Progenitor cell of endocrine pancreas (in vitro differentiated cells): ENCODE measurements around the gene SRXN1. TPM values are rescaled to one million over a fixed set of nuclear protein-coding genes. Genes with fewer than 3 reads are reported as not detected.

ENCODE experiments used
- DNase-seq: peaks from one replicate; pipeline ENCODE4 v3.0.0; 2021; ENCODE audit warnings: low spot score; ENCODE audit not compliant: unreplicated experiment
- H3K27ac Mint-ChIP-seq: 2 replicates; pipeline ENCODE4 v1.8.0; 2021; ENCODE audit warnings: mild to moderate bottlenecking, moderate library complexity, mixed read lengths
- H3K27me3 Mint-ChIP-seq: 2 replicates; pipeline ENCODE4 v1.8.0; 2021; ENCODE audit warnings: mixed read lengths
- H3K36me3 Mint-ChIP-seq: 2 replicates; pipeline ENCODE4 v1.8.0; 2022; ENCODE audit warnings: mixed read lengths; ENCODE audit not compliant: insufficient read depth
- H3K4me1 Mint-ChIP-seq: 2 replicates; pipeline ENCODE4 v1.8.0; 2021; ENCODE audit warnings: low read depth, mixed read lengths
- H3K4me3 Mint-ChIP-seq: 2 replicates; pipeline ENCODE4 v1.8.0; 2021; ENCODE audit warnings: low read depth, mild to moderate bottlenecking, moderate library complexity, mixed read lengths
- H3K9me3 Mint-ChIP-seq: 2 replicates; pipeline ENCODE4 v1.8.0; 2021; ENCODE audit warnings: low read depth, mixed read lengths
- total RNA-seq: library from RNA; stranded (reverse); gene quantifications from 2 replicates; pipeline ENCODE4 v1.2.1, GENCODE V29; 2021
- TF ChIP-seq, protein P1 (sequence below): fragments of 200-600 bp; sonication (generic); IDR thresholded peaks from one replicate; pipeline ENCODE4 v1.5.0; 2021; ENCODE audit warnings: antibody characterized with exemption, mild to moderate bottlenecking; ENCODE audit not compliant: unreplicated experiment

SRXN1 gene
- total RNA-seq, 1 donor from 2014 or later, result 12.0 TPM

DNA sequence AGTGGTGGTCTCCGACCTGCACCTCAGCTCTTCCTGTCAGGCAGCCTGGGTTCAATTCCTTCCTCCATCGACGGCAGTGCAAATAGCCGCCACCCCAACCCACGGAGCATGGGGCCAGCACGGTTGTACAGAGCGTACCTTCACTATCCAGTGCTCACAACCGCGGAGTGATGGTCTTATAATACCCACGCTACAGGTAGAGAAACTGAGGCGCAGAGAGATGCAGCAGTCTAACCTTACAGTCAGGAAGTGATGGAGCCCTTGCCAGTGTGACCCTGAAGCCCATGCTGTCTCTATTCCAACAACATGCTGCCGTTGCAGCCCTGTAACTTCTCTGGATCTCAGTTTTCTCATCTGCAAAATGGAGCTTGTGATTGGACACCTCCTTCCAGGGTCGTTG is 11.6 kb upstream of the SRXN1 start:
- Mint-ChIP-seq H3K4me3 (no peak overlapping the region), H3K27me3 (peaks cover 58% of the 10 kb centered on the region), H3K27ac (no peak overlapping the region)

DNA sequence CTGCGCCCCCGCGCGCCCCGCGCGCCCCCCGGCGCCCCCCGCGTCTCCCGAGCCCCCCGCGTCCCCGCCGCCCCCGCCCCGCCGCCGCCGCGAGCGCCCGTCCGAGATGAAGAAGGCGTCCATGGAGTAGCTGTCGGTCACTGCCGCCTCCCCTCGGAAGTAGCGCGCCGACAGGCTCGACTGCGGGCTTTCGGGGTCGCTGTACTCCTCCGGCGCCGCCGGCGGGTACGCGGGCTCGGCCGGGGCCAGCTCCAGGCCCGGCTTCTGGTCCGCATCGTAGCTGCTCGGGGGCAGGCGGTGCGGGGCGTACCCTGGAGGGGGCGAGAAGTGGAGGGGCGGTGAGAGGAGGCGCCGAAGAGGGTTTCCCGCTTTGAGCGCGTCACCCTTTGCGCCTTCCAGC is 11.2 kb upstream of the SRXN1 start:
- Mint-ChIP-seq H3K27me3 (peaks cover 63% of the 10 kb centered on the region), H3K36me3 (no peaks in the 10 kb centered on the region), H3K9me3 (no peaks in the 10 kb centered on the region), H3K4me3 (no peak overlapping the region), H3K4me1 (peaks cover 2% of the 10 kb centered on the region), H3K27ac (no peak overlapping the region)
- no peak for DNase-seq
- TF ChIP-seq, protein P1, sequence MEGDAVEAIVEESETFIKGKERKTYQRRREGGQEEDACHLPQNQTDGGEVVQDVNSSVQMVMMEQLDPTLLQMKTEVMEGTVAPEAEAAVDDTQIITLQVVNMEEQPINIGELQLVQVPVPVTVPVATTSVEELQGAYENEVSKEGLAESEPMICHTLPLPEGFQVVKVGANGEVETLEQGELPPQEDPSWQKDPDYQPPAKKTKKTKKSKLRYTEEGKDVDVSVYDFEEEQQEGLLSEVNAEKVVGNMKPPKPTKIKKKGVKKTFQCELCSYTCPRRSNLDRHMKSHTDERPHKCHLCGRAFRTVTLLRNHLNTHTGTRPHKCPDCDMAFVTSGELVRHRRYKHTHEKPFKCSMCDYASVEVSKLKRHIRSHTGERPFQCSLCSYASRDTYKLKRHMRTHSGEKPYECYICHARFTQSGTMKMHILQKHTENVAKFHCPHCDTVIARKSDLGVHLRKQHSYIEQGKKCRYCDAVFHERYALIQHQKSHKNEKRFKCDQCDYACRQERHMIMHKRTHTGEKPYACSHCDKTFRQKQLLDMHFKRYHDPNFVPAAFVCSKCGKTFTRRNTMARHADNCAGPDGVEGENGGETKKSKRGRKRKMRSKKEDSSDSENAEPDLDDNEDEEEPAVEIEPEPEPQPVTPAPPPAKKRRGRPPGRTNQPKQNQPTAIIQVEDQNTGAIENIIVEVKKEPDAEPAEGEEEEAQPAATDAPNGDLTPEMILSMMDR, result no peak

More for the DNA sequence above, 11.6 kb upstream of the SRXN1 start:
- TF ChIP-seq, protein P1, result no peak
- H3K4me1 Mint-ChIP-seq, result peaks cover 2% of the 10 kb centered on the region
- no peaks in the 10 kb centered on the region for H3K9me3 Mint-ChIP-seq
- H3K36me3 Mint-ChIP-seq, result no peaks in the 10 kb centered on the region
- no peak for DNase-seq

DNA sequence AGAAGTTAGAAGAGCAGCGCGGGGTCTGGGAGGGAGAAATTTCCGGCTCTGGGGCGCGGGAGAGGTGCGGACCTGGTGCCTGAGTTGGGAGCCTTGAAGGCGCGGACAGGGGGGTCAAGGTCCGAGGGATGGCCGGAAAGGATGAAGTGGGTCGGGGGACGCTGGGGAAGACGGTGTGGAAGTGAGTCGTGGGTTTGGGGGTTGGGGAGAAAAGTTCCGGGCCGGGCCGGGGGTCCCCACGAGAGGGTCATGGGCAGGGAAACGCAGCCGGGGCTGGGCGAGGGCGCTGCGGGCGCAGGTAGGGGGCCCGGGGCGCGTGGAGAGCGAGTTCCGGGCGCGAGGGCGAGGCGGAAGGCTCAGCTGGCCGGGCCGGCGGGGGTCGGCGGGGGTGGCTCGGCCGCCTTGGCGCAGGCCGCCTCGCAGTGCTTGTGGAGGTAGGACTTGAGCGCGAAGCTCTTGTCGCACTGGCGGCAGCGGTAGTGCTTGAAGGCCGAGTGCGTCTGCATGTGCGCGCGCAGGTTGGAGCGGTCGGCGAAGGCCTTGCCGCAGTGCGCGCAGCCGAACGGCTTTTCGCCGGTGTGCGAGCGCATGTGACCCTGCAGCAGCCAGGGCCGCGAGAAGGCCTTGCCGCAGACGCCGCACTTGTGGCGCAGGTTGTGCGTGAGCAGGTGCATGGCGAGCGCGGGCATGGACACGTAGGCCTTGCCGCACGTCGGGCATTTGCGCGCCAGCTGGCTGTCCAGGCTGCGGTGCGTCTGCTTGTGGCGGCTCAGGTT is 10.5 kb upstream of the SRXN1 start:
- no peak overlapping the region for H3K27ac Mint-ChIP-seq
- H3K9me3 Mint-ChIP-seq, result no peaks in the 10 kb centered on the region
- H3K27me3 Mint-ChIP-seq, result peaks cover 67% of the 10 kb centered on the region
- H3K4me1 Mint-ChIP-seq, result peaks cover 2% of the 10 kb centered on the region
- H3K36me3 Mint-ChIP-seq, result no peaks in the 10 kb centered on the region
- TF ChIP-seq, protein P1, result no peak
- no peak for DNase-seq
- no peak overlapping the region for H3K4me3 Mint-ChIP-seq

DNA sequence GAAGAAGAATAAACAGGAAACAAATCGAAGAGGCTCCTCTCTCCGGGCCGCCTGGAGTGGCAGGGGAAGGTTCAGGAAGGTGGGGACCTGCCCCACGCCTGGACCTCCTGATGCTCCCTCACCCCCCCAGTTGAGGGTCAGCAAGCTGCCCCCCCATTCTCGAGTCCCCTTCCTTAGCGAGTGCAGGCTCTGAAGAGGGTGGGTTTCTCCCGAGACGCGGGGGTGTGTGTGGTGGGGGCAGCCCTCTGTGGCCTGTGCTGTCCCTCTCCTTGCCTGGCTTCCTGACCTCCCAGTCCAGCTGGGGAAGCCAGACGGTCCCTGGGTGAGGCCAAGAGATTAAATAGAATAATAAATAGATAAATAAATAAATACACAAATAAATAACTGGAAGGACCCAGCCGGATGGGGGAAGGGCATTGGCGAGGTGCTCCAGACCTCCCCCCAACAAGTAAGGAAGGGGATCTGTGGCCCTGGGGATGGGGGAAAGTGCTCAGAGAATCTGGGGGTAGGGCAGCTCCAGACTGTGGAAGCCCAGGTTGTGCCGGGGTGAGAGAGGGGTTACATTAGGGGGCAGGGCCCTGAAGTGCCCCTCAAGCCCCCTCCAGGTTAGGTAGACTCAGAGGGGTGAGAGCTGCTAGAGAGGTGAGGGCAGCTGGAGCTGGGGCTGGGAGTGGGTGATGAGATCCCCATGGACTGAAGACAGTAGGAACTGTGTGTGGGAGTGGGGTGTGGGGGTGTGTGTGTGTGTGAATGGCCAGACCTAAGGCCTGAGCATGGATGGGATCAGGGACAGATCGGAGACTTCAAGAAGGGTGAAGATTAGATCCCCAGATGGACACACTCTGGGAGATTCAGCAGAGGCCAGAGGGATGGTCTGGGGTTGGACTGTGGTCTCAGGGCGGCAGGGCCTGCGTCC is 9.5 kb upstream of the SRXN1 start:
- Mint-ChIP-seq H3K4me3 (no peak overlapping the region), H3K4me1 (peaks cover 2% of the 10 kb centered on the region)
- TF ChIP-seq, protein P1, result no peak

DNA sequence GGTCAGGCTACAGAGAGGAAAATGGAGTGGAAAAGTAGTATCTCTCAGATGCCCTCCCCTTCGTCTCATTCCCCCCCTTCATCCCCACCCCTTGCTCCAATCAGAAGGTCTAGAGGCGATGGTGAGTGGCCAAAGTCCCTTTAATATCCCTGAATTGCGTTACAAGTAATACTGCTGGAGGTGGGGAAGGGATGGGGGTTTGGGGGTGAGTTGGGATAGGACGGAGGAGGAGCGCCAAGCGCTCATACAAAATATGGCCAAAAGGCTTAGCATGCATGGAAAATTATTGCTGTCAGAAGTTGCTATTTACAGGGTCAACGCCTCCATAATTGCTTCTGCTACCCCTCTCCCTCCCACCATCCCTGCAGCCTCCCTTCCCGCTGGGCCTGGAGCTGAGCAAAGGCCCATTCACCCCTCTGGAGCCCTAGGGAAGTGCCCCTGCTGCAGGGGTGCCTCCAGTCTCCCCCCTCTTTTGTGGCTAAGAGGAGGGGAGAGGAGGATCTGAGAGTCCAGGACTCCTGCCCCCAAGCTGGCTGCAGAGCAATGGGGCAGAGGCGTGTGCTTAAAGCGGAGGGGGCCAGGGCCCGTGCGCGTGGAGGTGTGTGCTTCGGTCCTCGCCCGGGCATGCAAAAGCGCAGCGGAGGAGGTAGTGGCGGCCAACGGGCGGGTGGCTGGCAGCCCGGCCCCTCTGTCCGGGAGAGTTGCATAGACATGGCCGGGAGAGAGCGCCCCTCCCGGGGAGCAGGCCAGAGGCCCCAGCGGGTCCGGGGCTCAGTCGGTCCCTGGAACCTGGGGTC is 8.7 kb upstream of the SRXN1 start:
- TF ChIP-seq, protein P1, result no peak
- no peak for DNase-seq
- Mint-ChIP-seq H3K9me3 (no peaks in the 10 kb centered on the region), H3K4me1 (peaks cover 2% of the 10 kb centered on the region), H3K27me3 (peaks cover 72% of the 10 kb centered on the region), H3K36me3 (no peaks in the 10 kb centered on the region), H3K27ac (no peak overlapping the region), H3K4me3 (no peak overlapping the region)

More for the DNA sequence above, 9.5 kb upstream of the SRXN1 start:
- Mint-ChIP-seq H3K27me3 (peaks cover 71% of the 10 kb centered on the region), H3K9me3 (no peaks in the 10 kb centered on the region), H3K36me3 (no peaks in the 10 kb centered on the region), H3K27ac (no peak overlapping the region)
- DNase-seq, result no peak
